ENCODE results near the gene ADARB2. TPM values are rescaled to one million over a fixed set of nuclear protein-coding genes. Genes with fewer than 3 reads are reported as not detected.

Gene ADARB2
- total and polyA plus RNA-seq, 7 experiments from 2014 or later: 0.05 to 13.6 (median 6.3) TPM; not detected in 3

GRCh38 chr10:1404323-1405260 lies 332.7 kb downstream of the ADARB2 start:
- ATAC-seq (no peak), DNase-seq (no peak)
- Histone ChIP-seq H3K4me3 (ENCODE audit: low read length) (no peak overlapping the region), H3K27me3 (ENCODE audit: control insufficient read depth in 2 of 2, insufficient read depth in 2 of 2, low read length in 2 of 2) (no peaks in the 10 kb centered on the region), H3K9me3 (ENCODE audit: control insufficient read depth in 2 of 3, low read length in 3 of 3) (no peaks in the 10 kb centered on the region), H3K36me3 (ENCODE audit: control insufficient read depth in 2 of 3, insufficient read depth in 3 of 3, low read length in 3 of 3) (no peaks in the 10 kb centered on the region), H3K27ac (ENCODE audit: low read depth, low read length) (no peak overlapping the region), H3K4me1 (ENCODE audit: control insufficient read depth in 2 of 2, insufficient read depth in 2 of 2, low read length in 2 of 2) (no peaks in the 10 kb centered on the region)
- CTCF ChIA-PET: no interaction called here
- Mint-ChIP-seq H3K9me3 (peaks cover 0 to 2% (median 0%) of the 10 kb centered on the region in 11 donors), H3K4me3 (no peak overlapping the region), H3K27ac (no peak overlapping the region), H3K4me1 (no peaks in the 10 kb centered on the region), H3K36me3 (no peaks in the 10 kb centered on the region), H3K27me3 (peaks cover 0 to 31% (median 0%) of the 10 kb centered on the region in 5 donors)
- intact Hi-C loops (cut with micrococcal nuclease): no loop called here
- POLR2A ChIA-PET: no interaction called here

GRCh38 chr10:1403508-1404322 lies 333.6 kb downstream of the ADARB2 start:
- DNase-seq: peak in 1 of 9 donors; percentile 13
- no peaks in the 10 kb centered on the region for H3K4me1 Mint-ChIP-seq
- CTCF ChIA-PET: no interaction called here

GRCh38 chr10:1402816-1403507 lies 334.4 kb downstream of the ADARB2 start:
- ATAC-seq (no peak), DNase-seq (peak in 1 of 9 donors; percentile 3)
- H3K9me3 ChIP-seq (ENCODE audit: control insufficient read depth in 2 of 3, low read length in 3 of 3): no peaks in the 10 kb centered on the region
- no peaks in the 10 kb centered on the region for H3K36me3 Mint-ChIP-seq
- POLR2A ChIA-PET: no interaction called here
- H3K4me1 ChIP-seq (ENCODE audit: control insufficient read depth in 2 of 2, insufficient read depth in 2 of 2, low read length in 2 of 2): no peaks in the 10 kb centered on the region
- H3K4me3 ChIP-seq (ENCODE audit: low read length): no peak overlapping the region
- H3K4me3 Mint-ChIP-seq: no peak overlapping the region
- H3K27ac Mint-ChIP-seq: no peak overlapping the region
- H3K4me1 Mint-ChIP-seq: no peaks in the 10 kb centered on the region
- H3K9me3 Mint-ChIP-seq: peaks cover 0 to 2% (median 0%) of the 10 kb centered on the region in 11 donors
- CTCF ChIA-PET: no interaction called here
- H3K36me3 ChIP-seq (ENCODE audit: control insufficient read depth in 2 of 3, insufficient read depth in 3 of 3, low read length in 3 of 3): no peaks in the 10 kb centered on the region
- intact Hi-C loops (cut with micrococcal nuclease): no loop called here
- H3K27me3 ChIP-seq (ENCODE audit: control insufficient read depth in 2 of 2, insufficient read depth in 2 of 2, low read length in 2 of 2): no peaks in the 10 kb centered on the region
- H3K27me3 Mint-ChIP-seq: peaks cover 0 to 34% (median 0%) of the 10 kb centered on the region in 5 donors
- no peak overlapping the region for H3K27ac ChIP-seq (ENCODE audit: low read depth, low read length)

More at GRCh38 chr10:1403508-1404322, 333.6 kb downstream of the ADARB2 start:
- peaks cover 0 to 2% (median 0%) of the 10 kb centered on the region in 11 donors for H3K9me3 Mint-ChIP-seq
- Histone ChIP-seq H3K36me3 (ENCODE audit: control insufficient read depth in 2 of 3, insufficient read depth in 3 of 3, low read length in 3 of 3) (no peaks in the 10 kb centered on the region), H3K9me3 (ENCODE audit: control insufficient read depth in 2 of 3, low read length in 3 of 3) (no peaks in the 10 kb centered on the region), H3K4me3 (ENCODE audit: low read length) (no peak overlapping the region), H3K27me3 (ENCODE audit: control insufficient read depth in 2 of 2, insufficient read depth in 2 of 2, low read length in 2 of 2) (no peaks in the 10 kb centered on the region), H3K27ac (ENCODE audit: low read depth, low read length) (no peak overlapping the region), H3K4me1 (ENCODE audit: control insufficient read depth in 2 of 2, insufficient read depth in 2 of 2, low read length in 2 of 2) (no peaks in the 10 kb centered on the region)
- H3K27ac Mint-ChIP-seq: no peak overlapping the region
- POLR2A ChIA-PET: no interaction called here
- no peak overlapping the region for H3K4me3 Mint-ChIP-seq
- no peak for ATAC-seq
- H3K36me3 Mint-ChIP-seq: no peaks in the 10 kb centered on the region
- H3K27me3 Mint-ChIP-seq: peaks cover 0 to 34% (median 0%) of the 10 kb centered on the region in 5 donors
- intact Hi-C loops (cut with micrococcal nuclease): no loop called here

- ATAC-seq (no peak), DNase-seq (peak in 1 of 9 donors; percentile 3)
- intact Hi-C loops (cut with micrococcal nuclease): no loop called here
- Mint-ChIP-seq H3K36me3 (no peaks in the 10 kb centered on the region), H3K9me3 (peaks cover 0 to 2% (median 0%) of the 10 kb centered on the region in 11 donors), H3K27me3 (peaks cover 0 to 34% (median 0%) of the 10 kb centered on the region in 5 donors), H3K4me3 (no peak overlapping the region), H3K27ac (no peak overlapping the region), H3K4me1 (no peaks in the 10 kb centered on the region)
- Histone ChIP-seq H3K27me3 (ENCODE audit: control insufficient read depth in 2 of 2, insufficient read depth in 2 of 2, low read length in 2 of 2) (no peaks in the 10 kb centered on the region), H3K9me3 (ENCODE audit: control insufficient read depth in 2 of 3, low read length in 3 of 3) (no peaks in the 10 kb centered on the region), H3K27ac (ENCODE audit: low read depth, low read length) (no peak overlapping the region), H3K36me3 (ENCODE audit: control insufficient read depth in 2 of 3, insufficient read depth in 3 of 3, low read length in 3 of 3) (no peaks in the 10 kb centered on the region), H3K4me3 (ENCODE audit: low read length) (no peak overlapping the region), H3K4me1 (ENCODE audit: control insufficient read depth in 2 of 2, insufficient read depth in 2 of 2, low read length in 2 of 2) (no peaks in the 10 kb centered on the region)
- ChIA-PET POLR2A (no interaction called here), CTCF (no interaction called here)
These were observed 335.1 kb downstream of the ADARB2 start for GRCh38 chr10:1402016-1402770.

GRCh38 chr10:1401071-1401965 lies 336.0 kb downstream of the ADARB2 start:
- POLR2A ChIA-PET: no interaction called here
- no peak for ATAC-seq
- no peaks in the 10 kb centered on the region for H3K4me1 ChIP-seq (ENCODE audit: control insufficient read depth in 2 of 2, insufficient read depth in 2 of 2, low read length in 2 of 2)
- intact Hi-C loops (cut with micrococcal nuclease): no loop called here
- peaks cover 0 to 2% (median 0%) of the 10 kb centered on the region in 11 donors for H3K9me3 Mint-ChIP-seq
- H3K27me3 Mint-ChIP-seq: peaks cover 0 to 34% (median 0%) of the 10 kb centered on the region in 5 donors
- H3K36me3 ChIP-seq (ENCODE audit: control insufficient read depth in 2 of 3, insufficient read depth in 3 of 3, low read length in 3 of 3): no peaks in the 10 kb centered on the region
- H3K9me3 ChIP-seq (ENCODE audit: control insufficient read depth in 2 of 3, low read length in 3 of 3): no peaks in the 10 kb centered on the region
- no peak overlapping the region for H3K27ac Mint-ChIP-seq
- no peaks in the 10 kb centered on the region for H3K27me3 ChIP-seq (ENCODE audit: control insufficient read depth in 2 of 2, insufficient read depth in 2 of 2, low read length in 2 of 2)
- H3K27ac ChIP-seq (ENCODE audit: low read depth, low read length): no peak overlapping the region
- H3K4me3 Mint-ChIP-seq: no peak overlapping the region
- no peaks in the 10 kb centered on the region for H3K36me3 Mint-ChIP-seq
- peak in 1 of 9 donors; percentile 9 for DNase-seq
- no peaks in the 10 kb centered on the region for H3K4me1 Mint-ChIP-seq
- CTCF ChIA-PET: no interaction called here
- no peak overlapping the region for H3K4me3 ChIP-seq (ENCODE audit: low read length)

All from naive thymus-derived CD4-positive, alpha-beta T cell (primary cell).